HCT116 (cell line): Measurements from ENCODE around the gene ZNF304. TPM values are rescaled to one million over a fixed set of nuclear protein-coding genes. Genes with fewer than 3 reads are reported as not detected.

Source experiments
- ATAC-seq: fragments of 200-7000 bp; cut with Tn5 transposase; 2 replicates; pipeline ENCODE4 v1.9.1; 2020; ENCODE audit warnings: mild to moderate bottlenecking, moderate library complexity
- BruUV-seq: library from RNA; stranded (reverse); fragments of 400-500 nt; replicated peaks from 2 replicates; lab custom pipeline; 2021; lab: Mats Ljungman, UMichigan
- CTCF ChIA-PET: fragments of 300-600 bp; sonication (Branson Sonifier 250); formaldehyde crosslinking; loops from one replicate; lab custom pipeline; 2021; ENCODE audit warnings: antibody characterized with exemption; lab: Charles Lee
- POLR2A ChIA-PET: fragments of 300-600, 350-600 bp; sonication (Branson Sonifier 250); formaldehyde crosslinking; loops from one replicate; lab custom pipeline; 2021; ENCODE audit warnings: antibody characterized with exemption; lab: Charles Lee
- RAD21 ChIA-PET, 2 experiments: fragments of 300-600 bp; sonication (Branson Sonifier 250); formaldehyde crosslinking; loops; one replicate each; lab custom pipeline; 2023; ENCODE audit warnings: low total read pairs in 2 of 2; ENCODE audit not compliant: uncharacterized antibody in 2 of 2, unreplicated experiment in 2 of 2, low non-redundant PET in 1 of 2; lab: Charles Lee
- DNase-seq: peaks from one replicate; pipeline ENCODE4 v3.0.0-alpha.2; 2010; ENCODE audit warnings: low read depth, low spot score
- H2AFZ ChIP-seq: fragments of 200-600 bp; shearing (Covaris generic), sonication (generic); 2 replicates; pipeline ENCODE4 v1.6.1; 2017; ENCODE audit warnings: low read depth, mixed run types, mixed read lengths, antibody characterized with exemption, low read length; ENCODE audit not compliant: poor library complexity, severe bottlenecking
- H3K27ac ChIP-seq: 2 replicates; pipeline ENCODE4 v1.5.1; 2012; ENCODE audit warnings: low read depth, low read length
- H3K27me3 ChIP-seq: fragments of 200-600 bp; sonication (generic); 2 replicates; pipeline ENCODE4 v1.6.1; 2016; ENCODE audit warnings: mixed run types, low read length, mixed read lengths; ENCODE audit not compliant: insufficient read depth
- H3K36me3 ChIP-seq, 2 experiments: fragments of 200-500 bp in 1 of 2; fragments of 200-600 bp in 1 of 2; sonication (Bioruptor generic) in 1 of 2; sonication (generic) in 1 of 2; 2 replicates each; pipeline versions ENCODE4 v1.5.1 to v1.6.1; 2014 to 2016; ENCODE audit warnings: low read length in 2 of 2, inconsistent platforms in 1 of 2, mixed read lengths in 1 of 2, mixed run types in 1 of 2; ENCODE audit not compliant: insufficient read depth in 2 of 2, control insufficient read depth in 1 of 2
- H3K4me1 ChIP-seq, 2 experiments: fragments of 200-600 bp in 1 of 2; sonication (generic) in 1 of 2; 2 replicates each; pipeline versions ENCODE4 v1.5.1 to v1.6.1; 2012 to 2017; ENCODE audit warnings: low read length in 2 of 2, inconsistent platforms in 1 of 2, mild to moderate bottlenecking in 1 of 2, mixed read lengths in 1 of 2, mixed run types in 1 of 2, moderate library complexity in 1 of 2; ENCODE audit not compliant: insufficient read depth in 2 of 2, control insufficient read depth in 1 of 2
- H3K4me2 ChIP-seq: fragments of 200-600 bp; sonication (generic); 2 replicates; pipeline ENCODE4 v1.6.1; 2017; ENCODE audit warnings: mixed run types, low read length, mixed read lengths
- H3K4me3 ChIP-seq, 2 experiments: fragments of 200-600 bp in 1 of 2; sonication (generic) in 1 of 2; replicated peaks in 1 of 2; 2 replicates each; pipeline ENCODE4 v1.5.1; 2011 to 2016; ENCODE audit warnings: low read length in 2 of 2, control low read depth in 1 of 2, low read depth in 1 of 2, mild to moderate bottlenecking in 1 of 2, mixed read lengths in 1 of 2, mixed run types in 1 of 2
- H3K79me2 ChIP-seq: fragments of 200-600 bp; sonication (generic); 2 replicates; pipeline ENCODE4 v1.6.1; 2017; ENCODE audit warnings: mild to moderate bottlenecking, mixed run types, low read length, moderate library complexity, mixed read lengths; ENCODE audit not compliant: insufficient read depth
- H3K9ac ChIP-seq: fragments of 200-600 bp; sonication (generic); 2 replicates; pipeline ENCODE4 v1.6.1; 2016; ENCODE audit warnings: low read length, mixed read lengths
- H3K9me2 ChIP-seq: fragments of 200-600 bp; sonication (generic), shearing (Covaris generic); 2 replicates; pipeline ENCODE4 v1.6.1; 2017; ENCODE audit warnings: mixed run types, mild to moderate bottlenecking, moderate library complexity; ENCODE audit not compliant: insufficient read depth
- H3K9me3 ChIP-seq, 2 experiments: fragments of 200-500 bp in 1 of 2; fragments of 200-600 bp in 1 of 2; sonication (Bioruptor generic) in 1 of 2; sonication (generic) in 1 of 2; 2 replicates each; pipeline ENCODE4 v1.6.1; 2014 to 2017; ENCODE audit warnings: low read length in 2 of 2, mixed read lengths in 2 of 2, inconsistent platforms in 1 of 2, low read depth in 1 of 2, mild to moderate bottlenecking in 1 of 2, mixed run types in 1 of 2, moderate library complexity in 1 of 2; ENCODE audit not compliant: control insufficient read depth in 1 of 2, insufficient read depth in 1 of 2
- H4K20me1 ChIP-seq: fragments of 200-600 bp; sonication (generic), shearing (Covaris generic); 2 replicates; pipeline ENCODE4 v1.6.1; 2017; ENCODE audit warnings: mixed run types, mild to moderate bottlenecking, moderate library complexity; ENCODE audit not compliant: insufficient read depth
- CBX3 ChIP-seq: IDR thresholded peaks from 2 replicates; pipeline ENCODE4 v1.6.1; 2012; ENCODE audit warnings: low read depth
- CEBPB ChIP-seq: IDR thresholded peaks from 2 replicates; pipeline ENCODE4 v1.6.1; 2012; ENCODE audit warnings: low read depth
- EZH2phosphoT487 ChIP-seq: fragments of 200-600 bp; IDR thresholded peaks from 2 replicates; pipeline ENCODE4 v1.6.1; 2018; ENCODE audit warnings: antibody characterized with exemption, borderline replicate concordance
- FOSL1 ChIP-seq: IDR thresholded peaks from 2 replicates; pipeline ENCODE4 v1.6.1; 2012; ENCODE audit warnings: low read depth
- JUND ChIP-seq: IDR thresholded peaks from 2 replicates; pipeline ENCODE4 v1.6.1; 2012
- POLR2A ChIP-seq: IDR thresholded peaks from 2 replicates; pipeline ENCODE4 v1.7.0; 2011; ENCODE audit warnings: borderline replicate concordance; ENCODE audit not compliant: insufficient read depth, insufficient read length; ENCODE audit errors: extremely low read depth
- POLR2AphosphoS5 ChIP-seq: IDR thresholded peaks from 2 replicates; pipeline ENCODE4 v1.6.1; 2011; ENCODE audit warnings: mild to moderate bottlenecking, low read depth, low read length, moderate library complexity
- SIN3A ChIP-seq: IDR thresholded peaks from 2 replicates; pipeline ENCODE4 v1.6.1; 2012; ENCODE audit warnings: low read depth
- SP1 ChIP-seq: IDR thresholded peaks from 2 replicates; pipeline ENCODE4 v1.6.1; 2012; ENCODE audit warnings: low read depth
- TCF7L2 ChIP-seq: IDR thresholded peaks from 2 replicates; pipeline ENCODE4 v1.7.0; 2011; ENCODE audit warnings: borderline replicate concordance, inconsistent platforms; ENCODE audit not compliant: insufficient read depth, insufficient read length; ENCODE audit errors: extremely low read depth
- YY1 ChIP-seq: IDR thresholded peaks from 2 replicates; pipeline ENCODE4 v1.6.1; 2011; ENCODE audit warnings: low read length, low read depth, moderate library complexity, mild to moderate bottlenecking; ENCODE audit not compliant: insufficient replicate concordance; ENCODE audit errors: extremely low read depth
- ZFX ChIP-seq: fragments of 450-650 bp; IDR thresholded peaks from 2 replicates; pipeline ENCODE4 v1.6.1; 2017
- ZNF274 ChIP-seq: fragments of 200-500 bp; sonication (Bioruptor generic); IDR thresholded peaks from 2 replicates; pipeline ENCODE4 v1.6.1; 2014; ENCODE audit warnings: mild to moderate bottlenecking, low read depth, low read length, inconsistent platforms
- intact Hi-C: fragments of 100-400 bp; cut with micrococcal nuclease; formaldehyde crosslinking; loops from 2 replicates; pipeline ENCODE4 v1.10.0; 2022
- total RNA-seq: library from RNA; stranded (reverse); gene quantifications from one replicate; pipeline ENCODE4 v1.2.1, GENCODE V29; 2021; ENCODE audit not compliant: unreplicated experiment
- TF ChIP-seq, protein P1 (sequence below), 3 experiments: fragments of 200-600 bp in 1 of 3; sonication (generic) in 1 of 3; IDR thresholded peaks in 2 of 3; conservative IDR thresholded peaks in 1 of 3; 2 replicates each; pipeline ENCODE4 v1.5.1; 2012 to 2017; ENCODE audit warnings: low read depth in 2 of 3, low read length in 2 of 3, antibody characterized with exemption in 1 of 3, borderline replicate concordance in 1 of 3, control low read depth in 1 of 3, mild to moderate bottlenecking in 1 of 3, mixed read lengths in 1 of 3, mixed run types in 1 of 3, moderate library complexity in 1 of 3; ENCODE audit not compliant: insufficient read depth in 1 of 3

The ZNF304 gene
- total RNA-seq, 1 experiment from 2014 or later, result 6.3 TPM

- no peaks in the 10 kb centered on the region for H3K9me3 ChIP-seq
- intact Hi-C loops, result no loop called here
- no TSS peak for BruUV-seq
- ChIA-PET POLR2A (no interaction called here), RAD21 (interaction anchor here in 1 of 2 experiments (0.7 kb wide), 1 partner anchor 73 kb away, joined by 3 read pairs; no protein-coding TSS in a partner anchor), CTCF (no interaction called here)
- no peak overlapping the region for H3K4me3 ChIP-seq
- no peaks in the 10 kb centered on the region for H3K9me2 ChIP-seq
- H3K27me3 ChIP-seq, result no peaks in the 10 kb centered on the region
- H2AFZ ChIP-seq, result no peak overlapping the region
- H3K9ac ChIP-seq, result no peak overlapping the region
- no peaks in the 10 kb centered on the region for H3K79me2 ChIP-seq
- ATAC-seq, result no peak
- H3K4me2 ChIP-seq, result no peak overlapping the region
- H3K36me3 ChIP-seq, result no peaks in the 10 kb centered on the region
- DNase-seq, result no peak
- H3K27ac ChIP-seq, result no peak overlapping the region
- no peaks in the 10 kb centered on the region for H3K4me1 ChIP-seq
- TF ChIP-seq EZH2phosphoT487 (no peak), SIN3A (no peak), TCF7L2 (no peak), ZNF274 (no peak), CEBPB (no peak), YY1 (no peak), CBX3 (no peak), ZFX (no peak), JUND (no peak), FOSL1 (no peak), POLR2A (no peak), POLR2AphosphoS5 (no peak), SP1 (no peak)
- TF ChIP-seq, protein P1, sequence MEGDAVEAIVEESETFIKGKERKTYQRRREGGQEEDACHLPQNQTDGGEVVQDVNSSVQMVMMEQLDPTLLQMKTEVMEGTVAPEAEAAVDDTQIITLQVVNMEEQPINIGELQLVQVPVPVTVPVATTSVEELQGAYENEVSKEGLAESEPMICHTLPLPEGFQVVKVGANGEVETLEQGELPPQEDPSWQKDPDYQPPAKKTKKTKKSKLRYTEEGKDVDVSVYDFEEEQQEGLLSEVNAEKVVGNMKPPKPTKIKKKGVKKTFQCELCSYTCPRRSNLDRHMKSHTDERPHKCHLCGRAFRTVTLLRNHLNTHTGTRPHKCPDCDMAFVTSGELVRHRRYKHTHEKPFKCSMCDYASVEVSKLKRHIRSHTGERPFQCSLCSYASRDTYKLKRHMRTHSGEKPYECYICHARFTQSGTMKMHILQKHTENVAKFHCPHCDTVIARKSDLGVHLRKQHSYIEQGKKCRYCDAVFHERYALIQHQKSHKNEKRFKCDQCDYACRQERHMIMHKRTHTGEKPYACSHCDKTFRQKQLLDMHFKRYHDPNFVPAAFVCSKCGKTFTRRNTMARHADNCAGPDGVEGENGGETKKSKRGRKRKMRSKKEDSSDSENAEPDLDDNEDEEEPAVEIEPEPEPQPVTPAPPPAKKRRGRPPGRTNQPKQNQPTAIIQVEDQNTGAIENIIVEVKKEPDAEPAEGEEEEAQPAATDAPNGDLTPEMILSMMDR (IDR thresholded peaks at IDR 0.05 in 2 of 3, conservative IDR thresholded peaks at IDR 0.05 in 1 of 3; ENCODE audit: borderline replicate concordance in 1 of 3, insufficient read depth in 1 of 3, low read depth in 2 of 3, low read length in 2 of 3), result no peak
- H4K20me1 ChIP-seq, result no peaks in the 10 kb centered on the region
Measured at GRCh38 chr19:57342582-57342981, 8.5 kb upstream of the ZNF304 start.
